Endodermal cell (in vitro differentiated cells): ENCODE data around the gene FNBP1. TPM values are rescaled to one million over a fixed set of nuclear protein-coding genes. Genes with fewer than 3 reads are reported as not detected.

ENCODE experiments used
- DNase-seq: peaks from one replicate; pipeline ENCODE4 v3.0.0-alpha.2; 2017
- H3K27ac ChIP-seq: 2 replicates; pipeline ENCODE4 v1.5.1; 2013; ENCODE audit warnings: mild to moderate bottlenecking, low read depth, low read length, moderate library complexity
- H3K27me3 ChIP-seq: 2 replicates; pipeline ENCODE4 v1.6.1; 2013; ENCODE audit warnings: mild to moderate bottlenecking, low read length, moderate library complexity; ENCODE audit not compliant: insufficient read depth, control insufficient read depth, poor library complexity, severe bottlenecking
- H3K36me3 ChIP-seq: 2 replicates; pipeline ENCODE4 v1.7.0; 2013; ENCODE audit warnings: mild to moderate bottlenecking, low read length, moderate library complexity; ENCODE audit not compliant: control insufficient read depth, insufficient read depth
- H3K4me1 ChIP-seq: one replicate; pipeline ENCODE4 v1.7.0; 2013; ENCODE audit warnings: low read length; ENCODE audit not compliant: control insufficient read depth, insufficient read depth
- H3K4me3 ChIP-seq: 2 replicates; pipeline ENCODE4 v1.5.1; 2013; ENCODE audit warnings: mild to moderate bottlenecking, low read length, moderate library complexity
- H3K9ac ChIP-seq: 2 replicates; pipeline ENCODE4 v1.6.1; 2013; ENCODE audit warnings: mild to moderate bottlenecking, low read length, moderate library complexity; ENCODE audit not compliant: poor library complexity, severe bottlenecking; ENCODE audit errors: extremely low read depth
- H3K9me3 ChIP-seq: 2 replicates; pipeline ENCODE4 v1.6.1; 2013; ENCODE audit warnings: mild to moderate bottlenecking, low read length, moderate library complexity; ENCODE audit not compliant: control insufficient read depth
- H3K27ac Mint-ChIP-seq: 2 replicates; pipeline ENCODE4 v1.8.0; 2020; ENCODE audit warnings: mixed read lengths
- H3K27me3 Mint-ChIP-seq: 2 replicates; pipeline ENCODE4 v1.8.0; 2021; ENCODE audit warnings: mild to moderate bottlenecking, mixed read lengths; ENCODE audit not compliant: insufficient read depth
- H3K36me3 Mint-ChIP-seq: 2 replicates; pipeline ENCODE4 v1.8.0; 2020; ENCODE audit warnings: low read depth, mixed read lengths
- H3K4me1 Mint-ChIP-seq: 2 replicates; pipeline ENCODE4 v1.8.0; 2020; ENCODE audit warnings: mixed read lengths
- H3K4me3 Mint-ChIP-seq: 2 replicates; pipeline ENCODE4 v1.8.0; 2020; ENCODE audit warnings: mild to moderate bottlenecking, moderate library complexity, mixed read lengths
- H3K9me3 Mint-ChIP-seq: 2 replicates; pipeline ENCODE4 v1.8.0; 2020; ENCODE audit warnings: mild to moderate bottlenecking, mixed read lengths
- WGBS, 2 experiments: methylation state at CpG; one replicate each; pipeline versions ENCODE4 v1.1.5 to v1.1.7; 2013; ENCODE audit warnings: missing lambda C conversion rate in 2 of 2, mixed read lengths in 1 of 2; ENCODE audit not compliant: insufficient coverage in 1 of 2, insufficient read length in 1 of 2; 5-methylcytosine and 5-hydroxymethylcytosine counted together
- total RNA-seq, 2 donors: library from RNA; stranded (reverse); fragmentation: NEBNext Ultra II Directional in 1 of 2; extraction: Animal tissue kit (Norgen Biotek cat#: 25700) in 1 of 2; gene quantifications; 2 replicates in 1 of 2; 3 replicates in 1 of 2; pipeline ENCODE4 v1.2.1, GENCODE V29; 2021
- TF ChIP-seq, protein P1 (sequence below): fragments of 200-600 bp; sonication (generic); conservative IDR thresholded peaks from 2 replicates; pipeline ENCODE4 v1.5.0; 2021; ENCODE audit warnings: antibody characterized with exemption, mild to moderate bottlenecking

Gene FNBP1
- total RNA-seq, 2 donors from 2014 or later = 41.4 to 43.3 TPM

DNA sequence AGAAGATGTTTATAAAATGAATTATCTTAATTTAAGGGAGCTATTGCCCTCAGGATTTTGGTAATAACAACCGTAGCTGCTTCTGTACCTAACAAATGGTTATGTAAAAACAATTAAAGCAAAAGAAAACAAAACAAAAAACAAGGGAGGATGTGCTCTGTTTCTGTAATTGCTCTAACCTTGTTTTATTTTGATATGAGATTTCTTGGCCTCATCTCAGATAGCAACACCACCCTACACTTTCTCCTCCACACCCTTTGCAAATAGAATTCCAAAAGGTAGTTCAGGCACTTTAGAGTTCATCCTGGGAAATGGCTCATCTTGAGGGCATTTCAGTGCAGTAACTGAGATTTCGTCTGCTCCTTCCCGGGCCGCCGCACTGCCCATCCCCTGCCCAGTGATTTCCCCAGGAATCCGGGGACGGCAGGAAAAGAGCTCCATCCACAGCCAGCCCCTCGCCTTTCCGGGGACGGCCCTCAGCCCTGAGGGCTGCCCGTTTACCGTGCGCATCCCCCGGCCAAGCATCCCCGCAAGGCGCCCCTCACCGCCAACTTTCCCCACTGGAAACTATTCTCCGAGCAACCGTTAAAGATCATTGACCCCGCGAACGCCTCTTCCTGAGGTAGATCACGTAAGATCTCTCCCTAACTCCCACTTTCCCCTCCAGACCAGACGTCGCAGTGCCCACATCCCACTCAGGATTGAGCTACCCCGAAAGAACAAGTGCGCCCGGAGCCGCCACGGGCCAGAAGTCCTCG is 1.2 kb downstream of the FNBP1 start:
- Histone ChIP-seq H3K4me3 (peak overlapping the region; percentile 84), H3K9me3 (no peaks in the 10 kb centered on the region), H3K27me3 (no peaks in the 10 kb centered on the region), H3K36me3 (no peaks in the 10 kb centered on the region), H3K9ac (peak overlapping the region; percentile 79), H3K4me1 (peaks cover 4% of the 10 kb centered on the region), H3K27ac (no peak overlapping the region)
- no peaks in the 10 kb centered on the region for H3K36me3 Mint-ChIP-seq
- no peaks in the 10 kb centered on the region for H3K9me3 Mint-ChIP-seq
- H3K4me3 Mint-ChIP-seq = peak overlapping the region; percentile 98
- peaks cover 22% of the 10 kb centered on the region for H3K4me1 Mint-ChIP-seq
- TF ChIP-seq, protein P1, sequence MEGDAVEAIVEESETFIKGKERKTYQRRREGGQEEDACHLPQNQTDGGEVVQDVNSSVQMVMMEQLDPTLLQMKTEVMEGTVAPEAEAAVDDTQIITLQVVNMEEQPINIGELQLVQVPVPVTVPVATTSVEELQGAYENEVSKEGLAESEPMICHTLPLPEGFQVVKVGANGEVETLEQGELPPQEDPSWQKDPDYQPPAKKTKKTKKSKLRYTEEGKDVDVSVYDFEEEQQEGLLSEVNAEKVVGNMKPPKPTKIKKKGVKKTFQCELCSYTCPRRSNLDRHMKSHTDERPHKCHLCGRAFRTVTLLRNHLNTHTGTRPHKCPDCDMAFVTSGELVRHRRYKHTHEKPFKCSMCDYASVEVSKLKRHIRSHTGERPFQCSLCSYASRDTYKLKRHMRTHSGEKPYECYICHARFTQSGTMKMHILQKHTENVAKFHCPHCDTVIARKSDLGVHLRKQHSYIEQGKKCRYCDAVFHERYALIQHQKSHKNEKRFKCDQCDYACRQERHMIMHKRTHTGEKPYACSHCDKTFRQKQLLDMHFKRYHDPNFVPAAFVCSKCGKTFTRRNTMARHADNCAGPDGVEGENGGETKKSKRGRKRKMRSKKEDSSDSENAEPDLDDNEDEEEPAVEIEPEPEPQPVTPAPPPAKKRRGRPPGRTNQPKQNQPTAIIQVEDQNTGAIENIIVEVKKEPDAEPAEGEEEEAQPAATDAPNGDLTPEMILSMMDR = no peak
- WGBS, 2 experiments = 2 to 7% methylated on average over 12 to 31 of the region's 31 CpGs
- peak overlapping the region; percentile 92 for H3K27ac Mint-ChIP-seq
- H3K27me3 Mint-ChIP-seq = peaks cover 5% of the 10 kb centered on the region
- DNase-seq = peak; percentile 73

DNA sequence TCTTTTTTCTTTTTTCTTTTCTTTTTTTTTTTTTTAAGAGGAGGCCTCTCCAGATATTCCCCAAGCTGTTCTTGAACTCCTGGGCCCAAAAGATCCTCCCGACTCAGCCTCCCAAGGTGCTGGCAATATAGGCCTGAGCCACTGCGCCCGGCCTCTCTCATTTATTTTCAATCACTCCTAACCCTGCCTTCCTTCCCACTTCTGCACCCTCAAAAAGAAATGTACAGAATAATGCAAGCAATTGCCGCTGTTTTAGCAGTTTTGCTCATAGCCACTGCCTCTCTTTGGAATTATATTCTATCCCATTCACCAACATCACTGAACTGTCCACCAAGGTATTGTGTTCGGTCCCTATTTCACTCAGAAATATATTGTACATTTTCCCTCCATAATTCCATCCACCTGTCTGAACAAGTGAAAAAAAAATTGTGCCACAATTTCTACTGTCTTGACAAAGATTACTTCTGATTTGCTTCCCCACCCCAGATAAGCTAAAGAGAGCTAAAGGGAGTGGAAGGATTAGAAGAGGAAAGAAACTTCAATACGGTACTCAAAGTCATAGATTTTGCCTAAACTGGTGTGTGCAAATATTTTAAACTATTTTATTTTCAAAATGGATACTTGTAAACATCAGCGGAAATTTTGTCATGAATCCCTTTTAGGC is 1.9 kb downstream of the FNBP1 start:
- H3K4me1 Mint-ChIP-seq = peaks cover 21% of the 10 kb centered on the region
- Histone ChIP-seq H3K4me1 (peaks cover 4% of the 10 kb centered on the region), H3K27me3 (no peaks in the 10 kb centered on the region), H3K9ac (peak overlapping the region; percentile 79), H3K36me3 (no peaks in the 10 kb centered on the region), H3K9me3 (no peaks in the 10 kb centered on the region), H3K27ac (no peak overlapping the region), H3K4me3 (peak overlapping the region; percentile 84)
- H3K9me3 Mint-ChIP-seq = no peaks in the 10 kb centered on the region
- peak overlapping the region; percentile 98 for H3K4me3 Mint-ChIP-seq
- H3K27me3 Mint-ChIP-seq = peaks cover 5% of the 10 kb centered on the region
- no peak overlapping the region for H3K27ac Mint-ChIP-seq
- TF ChIP-seq, protein P1 = no peak
- H3K36me3 Mint-ChIP-seq = no peaks in the 10 kb centered on the region
- 94 to 95% methylated on average over 3 to 7 of the region's 7 CpGs for WGBS, 2 experiments
- no peak for DNase-seq

DNA sequence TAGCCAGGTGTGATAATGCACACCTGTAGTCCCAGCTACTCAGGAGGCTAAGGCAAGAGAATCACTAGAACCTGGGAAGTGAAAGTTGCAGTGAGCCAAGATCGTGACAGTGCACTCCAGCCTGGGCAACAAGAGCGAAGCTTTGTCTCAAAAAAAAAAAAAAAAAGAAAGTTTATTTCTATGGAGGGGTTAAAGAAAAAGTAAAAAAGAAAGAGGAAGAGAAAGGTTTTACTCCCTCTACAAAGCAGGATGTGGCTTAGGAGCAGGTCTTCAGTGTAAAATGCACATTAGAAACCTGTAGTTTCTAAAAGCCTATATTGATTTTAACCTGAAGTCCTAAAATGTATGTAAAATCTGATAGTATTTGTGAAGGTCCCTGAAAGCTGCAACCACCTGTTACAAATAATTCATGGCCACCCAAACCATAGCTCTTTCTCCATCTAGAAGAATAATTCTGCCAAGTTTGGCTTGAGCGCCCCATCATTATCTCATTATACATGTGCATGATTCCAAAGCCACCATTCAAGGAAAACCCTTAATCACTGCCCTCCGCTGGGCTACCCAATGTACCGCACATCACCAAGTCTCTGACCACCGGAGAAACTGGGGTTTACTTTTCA is 3.4 kb downstream of the FNBP1 start:
- no peak overlapping the region for H3K9ac ChIP-seq
- no peaks in the 10 kb centered on the region for H3K36me3 ChIP-seq
- Mint-ChIP-seq H3K4me1 (peaks cover 9% of the 10 kb centered on the region), H3K36me3 (peaks cover 1% of the 10 kb centered on the region), H3K9me3 (no peaks in the 10 kb centered on the region), H3K4me3 (no peak overlapping the region), H3K27me3 (peaks cover 5% of the 10 kb centered on the region), H3K27ac (no peak overlapping the region)
- TF ChIP-seq, protein P1 = peak; percentile 45
- 94 to 100% methylated on average over 4 to 6 of the region's 6 CpGs for WGBS, 2 experiments
- H3K27ac ChIP-seq = no peak overlapping the region
- DNase-seq = no peak
- no peaks in the 10 kb centered on the region for H3K27me3 ChIP-seq
- no peak overlapping the region for H3K4me3 ChIP-seq
- H3K4me1 ChIP-seq = no peaks in the 10 kb centered on the region
- H3K9me3 ChIP-seq = no peaks in the 10 kb centered on the region
